ENCODE results near the gene TMEM121B.

TMEM121B gene

GRCh38 chr22:17109113-17109865 lies 11.9 kb downstream of the TMEM121B start:
- no peak for DNase-seq

- no peak for DNase-seq
These were observed 12.7 kb downstream of the TMEM121B start for GRCh38 chr22:17108256-17109112.

DNA sequence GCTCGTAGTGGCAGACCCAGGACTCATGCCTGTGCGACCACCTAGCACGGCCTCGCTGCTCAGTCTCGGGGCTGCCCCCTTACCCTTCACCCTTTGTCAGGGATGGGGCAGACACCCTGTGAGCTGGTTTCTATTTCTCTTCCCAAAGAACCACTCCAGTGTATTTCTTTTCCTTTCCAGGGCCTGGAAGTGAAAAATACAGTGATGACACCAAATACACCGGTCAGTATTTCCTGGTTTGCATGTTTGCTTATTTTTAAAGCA lies 13.7 kb downstream of the TMEM121B start:
- no peak for DNase-seq

GRCh38 chr22:17106785-17107546 lies 14.2 kb downstream of the TMEM121B start:
- no peak for DNase-seq

- no peak for DNase-seq
These were observed 14.9 kb downstream of the TMEM121B start for GRCh38 chr22:17106161-17106784.

GRCh38 chr22:17105143-17106129 lies 15.7 kb downstream of the TMEM121B start:
- no peak for DNase-seq

DNA sequence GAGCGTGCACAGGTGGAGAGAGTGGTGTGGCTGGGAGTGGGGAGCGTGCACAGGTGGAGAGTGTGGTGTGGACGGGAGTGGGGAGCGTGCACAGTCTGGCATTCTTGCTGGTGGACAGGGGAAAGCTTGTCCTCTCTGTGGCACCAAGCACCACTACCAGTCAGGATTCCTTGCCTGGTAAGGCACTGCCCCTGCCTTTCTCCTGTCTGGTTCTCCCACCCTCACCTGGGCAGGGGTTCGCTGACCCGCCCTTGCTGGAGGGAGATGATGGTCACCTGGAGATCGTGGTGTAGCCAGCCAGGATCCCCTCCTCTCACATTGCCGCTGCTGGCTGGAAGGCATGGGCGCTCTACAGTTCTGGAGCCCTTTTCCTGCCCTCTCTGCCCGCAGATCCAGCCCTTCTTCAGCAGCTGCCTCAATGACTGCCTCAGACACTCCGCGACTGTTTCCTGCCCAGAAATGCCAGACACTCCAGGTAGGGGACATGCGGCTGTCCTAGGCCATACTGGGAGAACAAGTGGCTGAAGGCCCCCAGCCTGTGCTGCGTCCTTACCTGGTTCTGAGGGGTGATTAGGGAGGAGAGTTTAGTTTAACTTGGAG lies 16.7 kb downstream of the TMEM121B start:
- no peak for DNase-seq

GRCh38 chr22:17103351-17103750 lies 17.8 kb downstream of the TMEM121B start:
- DNase-seq, result no peak

DNA sequence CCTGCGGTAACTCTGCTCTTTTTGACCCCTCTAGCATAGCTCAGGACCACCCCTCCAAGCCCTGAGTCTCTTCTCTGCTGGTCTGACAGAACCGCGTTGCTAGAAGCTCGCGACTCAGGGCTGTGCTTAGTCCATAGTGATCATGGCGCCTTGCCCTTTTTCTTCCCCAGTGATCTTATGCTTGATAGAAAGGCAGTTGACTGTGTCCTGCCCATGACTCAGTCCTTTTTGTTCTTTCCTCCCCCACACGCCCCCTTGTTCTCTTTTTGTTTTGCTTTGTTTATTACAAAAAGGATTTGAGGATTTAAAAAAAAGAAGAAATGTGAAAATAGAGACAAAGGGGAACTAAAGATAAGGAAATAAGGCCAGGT lies 18.9 kb downstream of the TMEM121B start:
- no peak for DNase-seq

- no peak for DNase-seq
These were observed 19.5 kb downstream of the TMEM121B start for GRCh38 chr22:17101475-17102296.

DNA sequence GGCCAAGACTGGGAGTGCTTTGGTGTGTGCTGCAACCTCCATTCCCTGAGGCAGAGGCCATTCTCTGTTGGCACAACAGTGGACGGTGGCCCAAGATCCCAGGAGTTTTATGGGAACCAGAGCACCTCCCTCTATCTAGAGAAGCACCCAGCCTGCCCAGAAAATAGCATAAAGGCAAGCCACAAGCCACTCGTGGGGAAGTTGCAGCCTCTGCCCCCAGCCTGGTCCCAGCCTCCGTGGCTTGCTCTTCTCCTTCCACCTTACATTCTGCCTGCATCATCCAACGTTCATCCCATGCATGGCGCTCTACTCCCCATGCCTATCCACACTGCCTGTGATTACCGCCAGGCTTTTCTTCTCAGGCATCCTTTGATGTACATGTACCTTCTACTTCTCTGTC lies 20.5 kb downstream of the TMEM121B start:
- DNase-seq, result no peak

DNA sequence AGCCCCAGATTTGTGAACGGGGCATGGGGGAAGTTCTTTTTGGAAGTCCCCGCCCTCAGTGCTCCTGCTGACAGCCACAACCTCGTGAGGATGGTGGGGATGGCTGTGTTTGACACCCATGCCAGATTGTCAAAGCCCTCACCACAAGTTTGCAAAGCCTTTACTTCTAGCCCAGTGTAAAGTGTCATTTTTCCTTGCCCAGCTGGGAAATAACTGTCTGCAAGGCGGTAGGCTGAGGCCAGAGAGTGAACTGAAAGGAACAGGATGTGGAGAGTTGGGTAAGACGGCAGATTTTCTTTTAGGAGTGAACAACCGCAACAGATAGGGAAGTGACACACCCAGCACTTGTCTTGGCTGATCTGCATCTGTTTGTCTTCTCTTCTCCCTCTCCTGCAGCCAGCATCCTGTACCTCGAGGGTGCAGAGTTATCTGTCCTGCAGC lies 22.8 kb downstream of the TMEM121B start:
- DNase-seq, result no peak

GRCh38 chr22:17097701-17098100 lies 23.5 kb downstream of the TMEM121B start:
- no peak for DNase-seq

DNA sequence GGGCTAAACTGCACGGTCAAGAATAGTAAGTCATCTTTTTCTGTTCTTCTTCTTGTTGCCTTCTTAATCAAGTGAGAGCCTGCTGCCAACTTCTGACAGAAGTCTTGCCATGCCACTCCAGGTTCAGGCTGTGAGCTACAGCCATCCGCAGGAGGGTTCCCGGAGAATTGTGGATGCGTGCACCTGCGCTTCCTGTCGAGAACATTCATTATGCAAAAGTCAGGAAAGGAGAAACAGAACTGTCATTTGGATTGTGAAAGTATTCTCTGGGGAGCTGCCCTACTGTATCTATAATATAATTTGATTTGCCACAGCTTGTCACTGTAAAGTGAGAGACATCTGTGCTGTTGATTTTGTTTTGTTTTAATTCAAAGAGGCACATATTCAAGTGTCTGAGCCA lies 24.1 kb downstream of the TMEM121B start:
- DNase-seq, result no peak

DNA sequence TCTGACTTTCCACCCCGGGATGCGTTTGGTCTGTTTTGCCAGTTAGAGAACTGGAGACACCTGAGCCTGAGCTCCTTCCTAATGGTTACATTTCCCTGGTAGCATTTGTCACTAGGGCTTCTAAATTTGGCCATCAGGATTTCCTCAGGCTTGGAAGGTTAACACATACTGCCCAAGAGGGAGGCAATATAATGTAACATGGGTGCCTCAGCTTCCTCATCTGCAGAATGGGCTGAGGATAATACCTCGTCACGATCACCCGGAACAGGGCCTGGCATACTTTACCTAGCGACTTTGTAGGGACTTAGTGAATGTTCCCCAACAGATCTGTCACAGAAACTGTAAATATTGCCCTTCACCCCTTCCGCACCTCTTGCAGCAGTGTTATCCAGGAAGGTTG lies 25.1 kb downstream of the TMEM121B start:
- no peak for DNase-seq

DNA sequence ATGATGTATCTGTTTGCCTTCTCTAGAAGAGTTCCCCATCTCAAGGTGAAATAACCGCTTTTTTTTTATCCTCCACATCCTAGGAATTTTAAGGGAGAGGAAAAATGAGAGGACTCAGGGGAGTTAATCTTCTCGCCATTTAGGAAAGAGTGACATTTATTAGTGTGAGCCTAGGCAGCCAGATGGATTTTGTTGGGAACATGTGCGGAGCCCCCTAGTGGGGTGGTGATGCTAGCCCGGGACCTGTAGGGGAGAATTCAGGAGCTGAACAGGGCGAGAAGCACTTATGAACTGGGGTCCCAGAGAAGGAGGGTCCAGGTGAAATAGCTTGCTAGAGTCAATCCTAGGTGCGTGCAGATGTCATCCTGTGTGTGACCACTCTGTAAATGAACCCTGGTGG lies 25.6 kb downstream of the TMEM121B start:
- DNase-seq, result no peak

DNA sequence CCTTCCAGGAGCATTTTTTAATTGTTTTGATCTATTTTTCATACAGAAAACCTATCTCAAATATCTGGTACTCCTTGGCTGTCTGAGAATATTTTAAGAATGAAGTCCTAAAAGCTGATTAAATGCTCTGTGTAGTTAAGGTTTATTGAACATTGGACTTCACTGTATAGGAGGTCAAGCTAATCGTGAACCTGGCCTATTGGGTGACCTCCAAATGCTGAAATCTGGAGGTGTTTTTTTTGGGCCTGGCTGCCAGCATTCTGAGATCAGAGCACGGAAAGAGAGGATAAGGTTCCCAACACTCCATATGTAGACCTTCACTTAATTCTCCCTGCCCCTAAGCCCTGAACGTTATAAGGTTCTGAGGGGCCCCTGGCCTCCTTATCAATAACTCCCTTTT lies 28.1 kb downstream of the TMEM121B start:
- DNase-seq, result no peak

- no peak for DNase-seq
These were observed 29.3 kb downstream of the TMEM121B start for GRCh38 chr22:17091851-17092250.

- no peak for DNase-seq
These were observed 30.6 kb downstream of the TMEM121B start for GRCh38 chr22:17090550-17090949.

DNA sequence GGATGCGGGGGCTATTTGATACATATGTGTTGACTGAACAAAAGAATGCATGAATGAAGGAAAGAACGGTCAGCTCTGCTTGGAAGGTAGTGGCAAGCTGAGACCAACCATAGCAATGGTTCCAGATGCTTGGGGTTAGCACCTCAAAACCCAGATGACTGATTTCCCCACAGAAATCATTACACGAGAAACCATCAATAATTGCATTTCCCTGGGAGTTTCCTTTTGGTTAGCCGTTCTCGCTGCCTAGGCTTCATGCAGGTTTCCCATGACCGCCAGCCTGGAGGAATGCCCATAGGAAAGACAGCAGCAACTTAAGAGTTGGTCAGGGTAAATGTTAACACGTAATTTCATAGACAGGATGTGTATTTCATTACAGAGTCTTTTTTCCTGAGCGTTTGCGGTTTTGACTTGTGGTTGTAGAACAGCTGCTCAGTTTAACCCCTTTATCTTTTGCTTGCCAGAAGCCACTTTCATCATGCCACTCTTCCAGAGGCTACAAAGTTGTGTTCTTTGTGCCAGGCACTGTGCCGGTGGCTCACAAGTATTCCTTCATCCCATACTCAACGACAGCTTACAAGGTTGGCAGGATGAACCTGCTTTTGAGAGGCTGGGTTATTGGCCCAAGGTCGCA lies 33.5 kb downstream of the TMEM121B start:
- no peak for DNase-seq
